NCI-H1092 treated with DMSO at 0.1 percent for 48 hours (cell line): ENCODE results near the gene CDR2L.
A peak's percentile ranks its signal among the peaks of the same experiment; 100 is the strongest.
"Not testable (repeated sequence)": the region's sequence is repeated elsewhere in the genome, so short reads cannot be mapped to it uniquely, and the experiment has no call there.

Experiments
- DNase-seq: peaks from one replicate; lab custom pipeline; 2025; lab: John Stamatoyannopoulos, UW

Gene CDR2L

DNA sequence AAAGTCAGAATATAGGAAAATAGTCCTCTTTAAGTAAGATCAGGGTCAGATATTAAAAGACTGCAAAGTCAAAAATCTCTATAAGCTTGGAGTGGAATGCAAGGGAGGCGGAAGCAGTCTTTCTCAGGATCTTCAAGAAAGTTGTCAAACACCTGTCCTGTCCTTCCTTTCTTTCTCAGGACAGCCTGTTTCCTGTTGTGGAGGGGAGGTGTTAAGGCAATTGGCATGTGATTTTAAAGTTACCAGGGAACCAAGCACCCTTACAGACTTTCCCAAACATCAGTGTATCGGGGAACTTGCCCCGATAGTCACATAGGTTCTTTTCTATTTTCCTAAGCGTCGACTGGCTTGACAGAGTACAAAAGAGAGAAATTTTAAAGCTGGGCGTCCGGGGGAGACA is 57.3 kb downstream of the CDR2L start:
- no peak for DNase-seq

- not testable (repeated sequence) for DNase-seq
Measured at GRCh38 chr17:75045946-75046406, 58.5 kb downstream of the CDR2L start.

GRCh38 chr17:75046407-75047289 is 59.2 kb downstream of the CDR2L start, which contains the start of the genes ATP5PD and KCTD2:
Gene ATP5PD (minus strand): TSS chr17:75046969. CDS start chr17:75042650, 4,319 bp downstream.
Gene KCTD2 (plus strand): TSS chr17:75047225. CDS start chr17:75047251, 26 bp downstream.
- DNase-seq = peak; percentile 94

- no peak for DNase-seq
Measured at GRCh38 chr17:75047398-75048098, 60.1 kb downstream of the CDR2L start.

- DNase-seq = no peak
Measured at GRCh38 chr17:75048249-75048878, 60.9 kb downstream of the CDR2L start.

GRCh38 chr17:75049057-75049456 is 61.6 kb downstream of the CDR2L start:
- DNase-seq = no peak

DNA sequence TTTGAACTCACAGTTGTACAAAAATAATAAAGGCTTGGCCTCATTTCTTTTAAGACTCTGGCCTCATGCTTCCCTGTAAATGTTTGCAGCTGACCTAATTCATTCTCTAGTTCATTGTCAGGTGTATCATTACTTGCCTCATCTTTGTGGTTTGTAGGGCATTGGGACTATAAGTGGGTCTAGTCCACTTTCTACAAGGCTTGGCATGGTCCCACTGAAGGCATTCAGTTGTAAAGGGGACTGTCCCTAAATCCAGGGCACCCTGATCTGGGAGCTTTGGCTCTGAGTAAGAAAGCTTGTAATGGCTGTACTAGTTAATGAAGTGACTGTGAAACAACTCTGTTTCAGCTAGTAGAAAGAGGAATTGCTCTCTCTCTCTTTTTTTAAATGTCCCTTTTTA is 62.3 kb downstream of the CDR2L start:
- DNase-seq = no peak

GRCh38 chr17:75051941-75052340 is 64.5 kb downstream of the CDR2L start:
- no peak for DNase-seq
